Measurements from ENCODE around the gene HMCES. TPM values are rescaled to one million over a fixed set of nuclear protein-coding genes. Genes with fewer than 3 reads are reported as not detected.
"Not testable (repeated sequence)": the region's sequence is repeated elsewhere in the genome, so short reads cannot be mapped to it uniquely, and the experiment has no call there.

HMCES gene
- total RNA-seq, 4 donors from 2014 or later: 11.3 to 32.6 (median 23.9) TPM

- not testable (repeated sequence) for H3K36me3 ChIP-seq, H3K9me3 ChIP-seq, H3K27me3 ChIP-seq, H3K4me3 ChIP-seq
- peak; percentile 85 for DNase-seq
- 21% methylated on average over 11 of the region's 11 CpGs; no CpG with 5 or more reads in 1 of the 2 donors for WGBS, 2 donors (ENCODE audit: low coverage in 1 of 2)
- intact Hi-C loops (cut with DNase I; ENCODE audit: low total_unique reads): loop anchor here (10.0 kb wide), 1 partner anchor 191 kb away; no protein-coding TSS in a partner anchor
- TF ChIP-seq CTCF (IDR thresholded peaks at IDR 0.05): peak; percentile 91 to 99 (median 93)
- Histone ChIP-seq H3K27ac (peak overlapping the region; percentile 19 to 63 (median 57)), H3K4me1 (peaks cover 19 to 26% (median 22%) of the 10 kb centered on the region in 4 donors)
- in situ Hi-C loops (cut with MboI; ENCODE audit: low pct_ligation_motif_present in 1 of 4, low pct_unique_long_range_greater_than_20kb in 1 of 4, low sequenced_read_pairs in 3 of 4): loop anchor here in 2 of 4 donors (5.0 to 10.0 kb wide), 4 partner anchors 78 to 271 kb away; no protein-coding TSS in a partner anchor
These were observed 32.9 kb upstream of the HMCES start for GRCh38 chr3:129245641-129246306.

- intact Hi-C loops (cut with DNase I; ENCODE audit: low total_unique reads): loop anchor here (10.0 kb wide), 1 partner anchor 192 kb away; no protein-coding TSS in a partner anchor
- in situ Hi-C loops (cut with MboI; ENCODE audit: low pct_ligation_motif_present in 1 of 4, low pct_unique_long_range_greater_than_20kb in 1 of 4, low sequenced_read_pairs in 3 of 4): loop anchor here in 2 of 4 donors (5.0 to 10.0 kb wide), 4 partner anchors 79 to 272 kb away; no protein-coding TSS in a partner anchor
- TF ChIP-seq EP300 (IDR thresholded peaks at IDR 0.05; ENCODE audit: low read depth): no peak
- TF ChIP-seq POLR2AphosphoS5 (IDR thresholded peaks at IDR 0.05): no peak
- no peak for TF ChIP-seq POLR2A (IDR thresholded peaks at IDR 0.05)
- no peak for TF ChIP-seq CTCF (IDR thresholded peaks at IDR 0.05)
- Histone ChIP-seq H3K4me1 (peaks cover 19 to 35% (median 26%) of the 10 kb centered on the region in 4 donors), H3K9me3 (no peaks in the 10 kb centered on the region), H3K27ac (no peak overlapping the region), H3K27me3 (no peaks in the 10 kb centered on the region), H3K36me3 (peaks cover 0 to under 1% (median 0%) of the 10 kb centered on the region in 4 donors), H3K4me3 (no peak overlapping the region)
- no peak for DNase-seq
These were observed 32.0 kb upstream of the HMCES start for GRCh38 chr3:129246636-129247035.

GRCh38 chr3:129248286-129248979, 30.2 kb upstream of the HMCES start:
- H3K27ac ChIP-seq: peak overlapping the region; percentile 86 to 94 (median 93)
- in situ Hi-C loops (cut with MboI; ENCODE audit: low pct_ligation_motif_present in 1 of 4, low pct_unique_long_range_greater_than_20kb in 1 of 4, low sequenced_read_pairs in 3 of 4): loop anchor here in 2 of 4 donors (5.0 to 10.0 kb wide), 4 partner anchors 81 to 274 kb away; no protein-coding TSS in a partner anchor
- H3K4me3 ChIP-seq: peak overlapping the region; percentile 92 to 98 (median 94)
- no peak for TF ChIP-seq EP300 (IDR thresholded peaks at IDR 0.05; ENCODE audit: low read depth)
- TF ChIP-seq POLR2AphosphoS5 (IDR thresholded peaks at IDR 0.05): no peak
- no peak for TF ChIP-seq POLR2A (IDR thresholded peaks at IDR 0.05)
- TF ChIP-seq CTCF (IDR thresholded peaks at IDR 0.05): no peak
- no peaks in the 10 kb centered on the region for H3K27me3 ChIP-seq
- H3K4me1 ChIP-seq: peaks cover 19 to 37% (median 26%) of the 10 kb centered on the region in 4 donors
- no peaks in the 10 kb centered on the region for H3K9me3 ChIP-seq
- intact Hi-C loops (cut with DNase I; ENCODE audit: low total_unique reads): loop anchor here (10.0 kb wide), 1 partner anchor 194 kb away; no protein-coding TSS in a partner anchor
- 38 to 49% methylated on average over 15 to 21 of the region's 21 CpGs for WGBS, 2 donors (ENCODE audit: low coverage in 1 of 2)
- no peak for DNase-seq
- H3K36me3 ChIP-seq: peaks cover 0 to 18% (median 6%) of the 10 kb centered on the region in 4 donors
